ENCODE data around the gene TAF6.

Gene TAF6

DNA sequence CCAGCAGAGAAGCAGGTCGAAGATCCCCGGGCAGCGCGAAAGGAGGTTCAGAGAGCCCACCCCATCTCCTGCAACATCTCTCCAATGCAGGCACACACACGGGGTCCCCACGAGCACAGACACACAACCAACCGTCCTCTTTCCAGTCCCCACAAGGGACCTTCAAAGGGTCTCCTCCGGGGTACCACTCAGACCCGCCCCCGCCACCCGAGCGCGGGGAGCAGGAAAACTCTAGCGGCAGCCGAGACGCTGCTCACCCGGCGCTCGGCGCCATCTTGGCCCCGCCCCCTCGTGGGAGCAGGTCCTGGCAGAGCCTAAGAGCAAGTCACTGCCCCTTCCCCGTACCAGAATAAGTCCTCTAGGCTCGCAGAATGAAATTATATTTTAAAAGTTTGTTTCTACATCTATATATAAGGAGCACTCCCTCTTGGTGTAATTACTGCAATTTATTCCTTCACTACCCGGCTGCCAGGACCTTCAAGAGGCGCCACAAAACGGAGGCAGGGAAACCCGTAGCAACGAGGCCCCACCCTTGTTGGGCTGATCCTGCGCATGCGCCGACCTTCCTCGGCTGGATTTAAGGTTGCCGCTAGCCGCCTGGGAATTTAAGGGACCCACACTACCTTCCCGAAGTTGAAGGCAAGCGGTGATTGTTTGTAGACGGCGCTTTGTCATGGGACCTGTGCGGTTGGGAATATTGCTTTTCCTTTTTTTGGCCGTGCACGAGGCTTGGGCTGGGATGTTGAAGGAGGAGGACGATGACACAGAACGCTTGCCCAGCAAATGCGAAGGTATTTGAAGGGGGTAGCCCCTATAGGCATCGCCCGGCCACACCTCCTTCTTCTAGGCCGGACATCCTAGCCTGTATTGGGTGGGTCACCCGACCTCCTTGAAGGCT is at the start of gene TAF6, which contains the start of gene CNPY4:
TAF6 (minus strand) TSS at position 287 of the 898 bp plus-strand sequence. CDS start 5,149 bp downstream, outside the sequence.
CNPY4 (plus strand) TSS at position 563 of the 898 bp plus-strand sequence; CDS start at position 674, 111 bp downstream.
- DNase-seq = peak; percentile 72

DNA sequence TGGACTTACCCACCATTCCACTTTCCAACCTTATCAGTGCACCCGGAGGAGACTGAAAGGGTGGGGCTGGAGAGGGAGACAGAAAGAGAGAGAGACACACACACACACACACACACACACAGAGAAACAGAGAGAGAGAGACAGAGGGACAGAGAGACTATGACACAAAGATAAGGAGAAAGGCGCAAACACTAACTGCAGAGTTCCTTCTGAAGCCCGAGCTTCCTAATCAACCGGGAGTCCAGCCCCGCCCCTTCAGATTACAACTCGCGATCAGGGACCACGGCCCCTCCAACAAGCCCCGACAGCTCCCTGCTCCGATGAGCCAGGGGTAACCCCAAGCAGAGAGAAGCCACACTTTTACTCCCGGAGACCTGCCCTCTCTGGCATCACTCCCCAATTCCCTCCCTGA is 48.8 kb upstream of the TAF6 start:
- no peak for DNase-seq

DNA sequence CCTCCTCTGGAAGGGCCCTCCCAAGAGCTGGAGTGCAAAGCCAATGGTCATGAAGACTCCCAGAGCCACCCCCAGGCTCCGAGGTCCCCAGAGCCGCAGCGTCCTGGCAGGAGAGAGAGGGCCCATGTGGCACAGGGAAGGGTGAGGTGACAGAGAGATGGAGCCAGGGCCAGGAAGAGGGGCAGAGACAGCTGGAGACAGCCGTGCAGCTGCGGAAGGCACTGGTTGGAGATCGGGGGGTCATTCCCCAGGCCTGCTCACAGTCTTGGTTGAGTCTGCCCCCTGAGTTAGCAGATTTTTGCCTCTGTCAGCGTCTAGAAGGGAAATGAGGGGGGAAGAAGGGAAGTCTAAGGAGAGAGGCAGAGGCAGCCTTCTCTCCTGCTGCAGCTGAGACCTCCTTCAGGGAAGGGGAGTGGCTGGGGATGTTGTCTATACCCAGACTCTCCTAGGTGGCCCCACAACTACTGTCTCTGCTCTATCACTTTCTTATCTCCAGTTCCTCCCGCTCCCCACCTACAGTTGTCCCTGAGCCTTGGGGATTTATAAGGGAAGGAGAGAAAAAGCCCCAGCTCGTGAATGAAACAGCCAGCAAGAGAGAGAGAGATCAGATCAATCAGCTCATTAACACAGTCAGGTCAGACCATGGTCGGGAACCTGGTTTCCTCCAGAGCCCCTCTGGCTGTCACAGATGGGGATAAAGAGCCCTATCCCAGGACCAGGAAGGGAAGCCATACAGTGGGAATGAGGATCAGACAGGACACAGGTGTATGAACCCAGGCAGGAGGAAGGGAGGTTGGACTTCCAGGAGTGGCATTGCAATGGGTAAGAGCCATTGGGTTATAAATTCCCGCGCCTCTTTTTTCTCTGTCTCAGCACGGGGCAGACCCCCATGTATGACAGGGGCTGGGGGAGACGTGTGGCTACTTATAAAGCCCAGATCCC is 48.1 kb upstream of the TAF6 start:
- no peak for DNase-seq

DNA sequence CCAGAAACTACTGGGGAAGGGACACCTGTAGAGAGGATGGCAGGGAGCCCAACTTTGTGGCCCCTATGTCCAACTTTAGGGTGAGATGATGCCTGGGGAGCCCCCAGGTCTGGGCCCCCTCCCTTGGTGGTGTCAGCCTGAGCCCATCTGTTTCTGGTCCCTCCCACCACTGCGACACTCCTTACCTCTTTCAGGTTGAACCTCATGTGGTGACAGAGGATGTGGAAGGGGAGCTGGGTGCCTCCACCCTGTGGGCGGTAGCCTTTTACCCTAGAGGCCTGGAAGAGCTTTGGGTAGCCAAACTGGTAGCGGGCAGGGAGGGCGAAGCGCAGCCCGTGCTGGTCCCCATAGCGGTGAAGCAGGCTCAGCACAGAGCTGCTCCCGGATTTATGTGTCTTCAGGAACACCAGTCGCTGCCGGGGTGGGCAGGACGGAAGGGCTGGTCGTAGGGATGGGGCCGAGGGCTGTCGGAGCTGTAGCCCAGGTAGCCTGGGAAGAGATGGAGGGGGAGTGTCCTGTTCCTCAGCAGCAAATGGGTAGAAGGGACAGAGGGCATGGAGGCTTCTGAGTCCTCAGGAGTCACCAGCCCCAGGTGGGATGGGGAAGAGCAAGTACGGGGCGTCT is 47.3 kb upstream of the TAF6 start:
- no peak for DNase-seq

DNA sequence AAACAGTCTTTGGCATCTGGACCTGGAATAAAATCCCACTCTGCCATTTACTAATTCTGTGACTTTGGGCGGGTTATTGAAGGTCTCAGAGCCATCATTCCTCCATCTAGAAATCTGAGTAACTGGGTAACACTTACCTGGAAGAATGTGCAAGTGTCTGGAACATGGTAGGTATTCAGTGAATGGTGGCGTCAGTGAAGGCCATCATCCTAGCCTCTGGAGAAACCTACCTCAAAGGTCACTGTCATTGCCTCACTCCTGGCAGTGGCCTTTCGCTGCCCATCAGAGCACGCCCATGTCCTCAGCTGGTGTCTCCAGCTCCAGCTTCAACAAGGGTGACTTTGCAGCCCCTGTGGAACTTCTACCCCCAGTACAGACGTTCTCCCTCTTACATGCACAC is 44.7 kb upstream of the TAF6 start:
- no peak for DNase-seq

DNA sequence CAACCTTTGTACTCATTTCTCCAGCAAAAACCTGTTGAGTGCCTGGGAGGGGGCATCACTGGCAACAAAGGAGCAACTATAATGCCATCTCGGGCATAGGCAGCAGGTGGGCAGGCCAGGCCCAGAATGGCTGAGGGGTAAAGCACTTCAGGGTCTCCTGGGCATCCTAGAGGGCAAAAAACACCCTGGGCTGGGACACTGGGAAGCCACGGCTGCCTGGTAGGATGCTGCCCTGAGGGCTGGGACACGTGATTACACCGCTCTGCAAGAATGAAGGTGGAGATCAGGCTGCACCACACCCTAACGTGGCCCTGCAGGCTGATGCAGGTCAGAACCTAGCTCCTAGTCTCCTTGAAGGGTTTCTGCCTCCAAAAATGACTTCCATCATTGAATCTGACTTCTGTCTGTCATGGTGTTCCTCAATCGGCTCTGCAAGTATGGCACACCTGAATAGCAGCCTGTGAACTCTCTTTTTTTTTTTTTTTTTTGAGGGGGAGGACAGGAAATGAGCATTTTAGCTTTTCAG is 43.9 kb upstream of the TAF6 start:
- DNase-seq = no peak

DNA sequence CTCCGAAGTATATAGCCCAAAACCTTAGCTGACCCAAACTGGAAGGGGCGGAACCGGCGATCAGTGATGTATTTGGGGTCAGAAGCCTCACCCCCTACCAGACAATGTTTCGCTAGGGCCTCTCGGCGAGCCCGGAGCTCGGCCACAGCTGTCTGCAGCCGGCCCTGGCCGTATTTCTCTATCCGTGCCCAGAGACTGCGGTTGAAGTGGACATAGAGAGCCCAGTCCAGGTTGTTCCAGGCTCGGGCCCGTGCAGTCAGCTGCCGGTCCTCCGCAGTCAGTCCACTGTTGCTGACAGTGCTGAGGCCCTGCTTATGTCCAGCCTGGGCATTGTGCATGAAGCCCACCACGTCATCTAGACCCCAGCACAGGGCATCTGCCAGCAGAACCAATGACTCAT is 40.9 kb upstream of the TAF6 start:
- no peak for DNase-seq

DNA sequence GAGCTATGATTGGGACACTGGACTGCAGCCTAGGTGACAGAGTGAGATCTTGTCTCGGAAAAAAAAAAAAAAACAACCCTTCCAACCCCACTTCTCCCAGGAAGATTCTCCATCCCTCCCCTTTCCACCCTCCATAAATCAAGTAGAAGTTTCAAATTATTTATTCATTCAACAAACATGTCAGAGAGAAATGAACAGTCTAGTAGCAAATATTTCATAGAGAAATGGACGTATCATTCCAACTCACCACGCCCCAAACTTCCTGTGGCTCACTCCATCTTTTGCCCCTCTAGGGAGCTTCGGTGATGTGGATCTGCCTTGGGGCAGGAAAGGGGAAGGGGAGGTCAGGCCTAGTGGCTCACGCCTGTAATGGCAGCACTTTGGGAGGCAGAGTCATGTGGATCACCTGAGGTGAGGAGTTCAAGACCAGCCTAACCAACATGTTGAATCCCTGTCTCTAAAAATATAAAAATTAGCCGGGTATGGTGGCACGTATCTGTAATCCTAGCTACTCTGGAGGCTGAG is 40.0 kb upstream of the TAF6 start:
- DNase-seq = no peak

DNA sequence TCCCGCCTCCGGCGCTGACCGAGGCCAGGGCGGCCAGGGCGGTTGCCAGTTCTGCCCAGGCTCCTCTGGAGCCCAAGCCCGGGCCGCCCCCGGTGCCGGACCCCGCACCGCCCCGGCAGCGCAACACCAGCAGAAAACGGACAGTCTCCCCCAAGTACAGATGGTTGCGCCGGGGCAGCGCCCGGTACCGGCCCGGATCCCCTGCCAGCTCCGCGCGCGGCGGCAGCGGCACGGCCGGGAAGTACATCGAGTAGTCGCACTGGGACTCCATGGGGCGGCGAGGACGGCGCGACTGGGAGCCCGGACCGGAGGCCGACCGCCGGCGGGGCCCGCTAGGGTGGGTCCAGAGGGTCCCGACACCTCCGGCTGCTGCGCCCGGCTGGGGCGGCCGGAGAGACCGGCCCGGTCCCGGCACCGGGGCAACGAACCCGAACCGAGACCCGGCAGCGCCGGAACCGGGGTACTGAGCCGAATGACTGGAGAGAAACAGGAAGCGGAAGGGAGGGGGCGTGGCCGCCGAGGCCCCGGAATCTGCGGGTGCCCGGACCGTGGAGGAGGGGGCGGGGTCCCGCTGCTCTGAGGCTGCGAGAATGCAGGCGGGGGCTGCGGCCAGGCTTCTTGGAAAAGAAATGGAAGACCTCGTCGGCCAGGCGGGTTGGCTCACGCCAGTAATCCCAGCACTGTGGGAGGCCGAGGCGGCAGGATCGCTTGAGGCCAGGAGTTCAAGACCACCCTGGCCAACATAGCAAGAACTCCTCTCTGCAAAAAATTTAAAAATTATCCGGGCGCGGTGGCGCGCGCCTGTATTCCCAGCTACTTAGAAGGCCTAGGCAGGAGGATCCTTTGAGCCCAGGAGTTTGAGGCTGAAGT is 39.3 kb upstream of the TAF6 start, which contains the start of gene TRAPPC14:
TRAPPC14 (minus strand) TSS at position 495 of the 870 bp plus-strand sequence; CDS start at position 271, 224 bp downstream.
- peak; percentile 66 for DNase-seq

DNA sequence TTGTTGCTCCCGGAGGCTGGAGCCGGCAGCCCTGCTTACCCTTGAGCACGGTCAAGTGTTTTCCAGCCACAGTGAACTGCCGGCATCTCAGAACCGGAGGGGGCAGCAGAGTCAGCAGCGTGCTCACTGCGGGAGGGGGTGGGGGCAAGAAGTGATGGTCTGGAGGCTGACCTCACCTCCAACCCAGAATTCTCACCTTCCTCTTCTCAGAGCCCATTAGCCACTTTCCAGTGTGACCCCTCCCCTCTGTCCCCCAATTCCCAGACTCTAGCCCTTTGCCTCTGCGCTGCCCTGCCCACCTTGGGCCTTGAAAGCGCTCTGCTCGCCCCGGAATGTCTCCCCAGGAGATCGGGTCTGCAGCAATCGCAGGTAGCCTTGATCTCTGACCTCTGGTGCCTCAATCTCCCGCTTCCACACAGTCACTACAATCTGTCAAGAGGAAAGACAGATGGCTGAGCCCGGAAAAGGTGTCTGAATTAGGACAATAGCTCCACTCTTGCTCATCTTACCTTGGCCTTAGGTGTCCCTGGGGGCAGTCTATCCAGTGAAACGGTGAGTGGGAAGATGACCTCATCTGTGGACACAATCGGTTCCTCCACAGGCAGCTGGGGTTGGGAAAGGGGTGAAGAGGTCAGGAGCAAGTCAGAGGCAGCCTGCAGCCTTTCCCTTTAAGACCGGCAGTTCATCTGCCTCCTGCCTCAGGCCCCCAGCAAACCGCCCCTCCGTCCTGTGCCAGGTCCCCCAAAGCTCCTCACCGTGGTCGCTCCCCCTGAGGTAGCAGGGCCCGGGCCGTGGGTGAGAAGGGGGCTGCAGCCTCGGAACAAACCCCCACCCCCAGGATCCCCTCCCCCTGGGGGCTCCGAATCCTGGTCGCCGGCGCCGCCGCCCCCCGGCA is 38.4 kb upstream of the TAF6 start:
- DNase-seq = no peak

DNA sequence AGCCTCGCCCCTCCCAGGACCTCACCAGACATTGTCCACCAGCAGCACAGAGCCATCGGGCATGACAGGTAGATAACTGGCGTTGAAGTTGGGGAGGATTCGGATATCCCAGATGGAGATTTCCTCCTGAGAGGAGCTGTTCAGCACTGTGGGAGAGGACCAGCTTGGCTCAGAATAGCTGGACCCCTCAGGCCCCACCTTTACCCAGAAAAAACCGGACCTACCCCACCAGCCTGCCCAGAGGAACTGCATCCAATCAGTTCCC is 37.8 kb upstream of the TAF6 start:
- no peak for DNase-seq

DNA sequence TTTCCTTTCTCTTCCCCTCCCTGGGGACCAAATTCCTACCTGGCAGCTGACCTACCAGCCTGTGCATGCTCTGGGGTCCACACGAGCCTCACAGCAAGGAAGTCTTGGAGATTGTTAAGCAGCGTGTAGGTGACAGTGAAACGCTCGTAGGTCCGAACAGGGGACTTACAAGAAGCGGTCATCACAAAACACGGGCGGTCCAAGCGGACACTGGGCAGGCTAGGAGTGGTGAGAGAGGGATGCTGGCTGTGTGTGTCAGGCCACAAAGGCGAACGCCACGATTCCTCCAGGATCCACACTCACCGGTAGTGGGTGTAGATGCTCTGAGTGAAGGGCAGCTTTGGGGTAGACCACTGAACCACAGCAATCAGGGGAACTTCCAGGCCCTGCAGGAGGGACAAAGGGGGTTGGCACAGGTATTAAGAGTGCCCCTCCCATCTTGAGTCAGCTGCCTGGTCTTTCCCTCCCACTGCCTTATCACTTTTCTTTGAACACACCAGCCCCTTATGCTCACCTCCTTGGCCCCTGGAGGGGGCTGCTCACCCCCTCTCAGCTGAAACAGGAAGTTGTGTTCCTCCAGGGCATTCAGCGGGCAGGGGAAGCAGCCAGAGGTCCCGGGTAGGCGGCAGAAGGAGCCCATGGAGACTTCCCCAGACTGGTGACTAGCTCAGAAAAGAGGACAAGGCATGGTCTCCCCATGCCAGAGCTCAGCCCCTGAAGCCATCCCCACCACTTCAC is 37.3 kb upstream of the TAF6 start:
- no peak for DNase-seq

DNA sequence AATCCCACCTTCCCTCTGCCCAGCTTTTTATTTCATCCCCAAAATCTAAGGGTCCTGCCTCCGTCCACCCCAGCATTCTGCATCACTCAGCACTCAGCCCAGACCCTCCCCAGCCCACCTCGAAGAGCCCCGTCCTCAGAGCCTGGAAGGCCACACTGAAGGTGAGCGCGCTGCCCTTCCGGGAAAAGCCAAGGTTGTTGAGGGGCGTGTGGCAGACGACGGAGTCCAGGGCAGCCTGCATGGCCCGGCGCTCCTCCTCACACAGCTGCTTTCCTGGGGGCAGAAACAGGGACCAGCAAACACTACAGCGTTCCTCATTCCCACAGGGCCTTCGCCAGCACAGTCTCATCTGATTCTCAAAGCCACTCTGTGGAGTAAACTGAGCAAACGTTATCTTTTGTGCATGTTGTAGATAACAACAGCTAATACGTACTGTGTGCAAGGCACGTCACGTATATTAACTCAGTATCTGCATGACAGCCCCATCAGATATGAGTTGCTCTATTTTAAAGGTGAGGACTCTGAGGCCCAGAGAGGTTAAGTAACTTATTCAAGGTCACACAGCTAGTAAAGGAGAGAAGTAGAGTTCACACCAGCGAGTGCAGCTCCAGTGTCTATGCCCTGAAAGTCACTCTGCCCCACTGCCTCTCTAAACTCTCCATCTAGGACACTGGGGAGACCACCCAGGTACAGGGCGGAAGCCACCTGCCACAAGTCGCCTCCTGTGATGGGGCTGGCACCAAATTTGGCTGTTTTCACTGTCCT is 36.6 kb upstream of the TAF6 start:
- DNase-seq = no peak

DNA sequence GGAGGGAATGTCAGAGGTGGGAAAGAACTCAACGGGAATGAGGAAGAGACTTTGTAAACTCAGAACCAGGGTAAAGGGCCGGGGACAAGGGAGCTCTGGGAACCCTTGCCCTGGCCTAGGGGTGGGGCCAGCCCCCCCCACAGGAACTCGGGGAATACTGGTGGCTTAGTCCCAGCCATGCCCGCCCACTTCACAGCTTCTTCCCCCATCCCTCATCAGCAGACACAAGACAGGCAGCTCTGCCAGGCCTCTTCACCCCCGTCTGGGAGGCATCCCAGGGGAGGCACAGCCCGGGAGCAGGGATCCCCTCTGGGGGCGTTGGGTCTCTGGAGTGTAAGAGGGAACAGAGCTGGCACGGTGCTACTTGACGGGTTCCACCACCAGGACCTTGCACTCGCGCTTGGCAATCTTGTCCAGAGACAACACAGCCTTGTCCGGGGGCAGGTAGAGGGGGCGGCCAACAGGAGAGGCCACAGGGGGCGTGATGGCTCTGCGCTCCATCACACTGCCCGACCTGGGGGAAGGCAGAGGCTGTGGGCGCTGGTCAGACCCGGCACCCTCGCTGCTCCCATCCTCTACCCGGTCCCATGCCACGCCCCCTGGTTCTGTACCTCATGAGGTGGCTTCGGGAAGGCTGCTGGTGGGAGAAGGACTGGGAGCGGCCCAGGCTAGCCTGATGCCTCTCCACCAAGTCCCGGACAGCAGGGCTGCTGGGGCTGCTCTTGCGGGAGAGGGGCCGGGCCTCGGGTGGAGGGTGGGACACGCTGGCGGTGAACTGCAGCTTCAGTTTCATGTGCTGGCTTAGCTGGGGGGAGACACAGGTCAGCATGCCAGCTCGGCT is 35.7 kb upstream of the TAF6 start:
- no peak for DNase-seq

DNA sequence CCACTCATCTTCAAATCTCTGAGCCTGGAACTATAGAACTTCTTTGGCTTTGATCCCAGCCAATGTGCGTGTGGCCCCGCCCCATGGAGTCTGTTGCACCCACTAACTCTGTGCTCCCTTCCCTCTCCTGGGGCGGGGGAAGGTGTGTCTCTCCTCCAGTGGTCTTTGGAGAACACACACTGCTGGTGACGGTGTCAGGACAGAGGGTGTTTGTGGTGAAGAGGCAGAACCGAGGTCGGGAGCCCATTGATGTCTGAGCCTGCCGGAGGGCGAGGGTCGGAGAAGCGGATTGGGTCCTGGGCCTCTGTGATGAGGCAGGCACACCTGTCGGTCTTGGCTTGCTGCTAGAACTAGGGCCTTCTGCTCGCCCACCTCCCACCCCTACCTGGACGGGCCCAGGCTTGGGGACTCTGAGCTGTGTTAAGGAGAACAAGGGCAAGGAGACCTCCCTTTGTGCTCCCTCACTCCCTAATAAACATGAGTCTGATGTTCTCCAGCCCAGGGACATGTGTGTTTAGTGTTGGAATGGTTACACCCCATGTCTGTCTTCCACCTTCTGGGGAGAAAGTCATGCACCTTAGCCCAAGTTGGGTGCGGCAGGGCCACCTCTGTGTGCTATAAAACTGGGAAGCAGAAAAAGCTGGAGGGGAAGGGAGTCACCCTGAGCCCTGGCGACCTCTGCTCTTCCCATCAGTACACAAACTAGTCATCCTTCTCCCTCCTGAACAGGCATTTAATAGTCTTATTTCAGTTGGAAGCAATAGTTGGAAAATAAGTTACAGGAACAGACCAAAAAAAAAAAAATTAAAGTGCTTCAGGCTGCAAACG is 34.8 kb upstream of the TAF6 start:
- no peak for DNase-seq

DNA sequence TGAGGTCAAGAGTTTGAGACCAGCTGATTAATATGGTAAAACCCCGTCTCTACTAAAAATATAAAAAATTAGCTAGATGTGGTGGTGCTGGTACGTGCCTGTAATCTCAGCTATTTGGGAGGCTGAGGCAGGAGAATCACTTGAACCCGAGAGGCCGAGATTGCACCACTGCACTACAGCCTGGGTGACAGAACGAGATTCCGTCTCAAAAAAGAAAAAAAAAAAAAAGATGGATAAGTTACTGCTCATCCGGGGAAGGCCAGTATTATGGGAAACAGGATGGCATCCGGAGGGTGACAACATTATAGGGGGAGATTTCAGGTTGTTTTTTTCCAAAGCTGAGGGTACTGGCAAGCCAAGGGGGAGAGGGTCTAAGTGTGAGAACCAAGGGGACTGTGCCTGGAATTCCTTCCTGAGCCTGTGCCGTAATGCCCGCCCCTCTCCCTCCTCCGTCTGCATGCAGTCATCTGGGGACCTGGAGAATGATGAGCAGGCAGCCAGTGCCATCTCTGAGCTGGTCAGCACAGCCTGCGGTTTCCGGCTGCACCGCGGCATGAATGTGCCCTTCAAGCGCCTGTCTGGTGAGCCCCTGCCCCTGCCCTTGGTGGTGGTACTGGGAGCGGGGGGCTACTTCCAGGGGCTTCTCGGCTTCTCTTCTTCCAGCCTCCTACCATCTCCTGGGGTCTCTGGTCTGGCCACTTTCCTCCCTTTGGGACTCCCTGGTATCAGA is 33.9 kb upstream of the TAF6 start:
- DNase-seq = no peak

Data from GOT3 (cell line).